Measurements from ENCODE around the gene PAPOLA.

Gene PAPOLA

DNA sequence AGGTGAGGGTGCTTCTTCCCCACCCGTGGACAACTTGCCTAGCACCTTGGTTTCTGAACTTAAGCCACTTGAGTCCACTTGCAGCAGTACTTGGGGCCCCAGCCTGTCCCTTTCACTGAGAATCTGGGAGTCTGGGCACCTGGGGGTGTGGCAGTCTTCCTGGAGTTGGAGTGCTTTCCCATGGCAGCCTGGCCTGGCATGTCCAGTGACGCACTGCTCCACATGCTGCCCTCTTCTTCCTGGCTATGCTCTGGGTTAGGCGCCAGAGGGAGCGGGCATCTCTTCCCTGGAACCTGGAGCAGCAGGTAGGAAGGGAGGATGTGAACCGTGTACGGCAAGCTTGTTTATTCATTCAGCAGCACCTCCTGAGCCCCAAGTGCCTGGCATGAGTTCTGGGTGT lies 76.4 kb downstream of the PAPOLA start:
- Histone ChIP-seq H3K36me3 (replicated peaks) (no peaks in the 10 kb centered on the region), H3K4me3 (ENCODE audit: low read depth, low read length) (no peak overlapping the region), H3K27me3 (replicated peaks) (no peaks in the 10 kb centered on the region), H3K27ac (no peak overlapping the region)
- no peak for DNase-seq
- TF ChIP-seq, protein P1, sequence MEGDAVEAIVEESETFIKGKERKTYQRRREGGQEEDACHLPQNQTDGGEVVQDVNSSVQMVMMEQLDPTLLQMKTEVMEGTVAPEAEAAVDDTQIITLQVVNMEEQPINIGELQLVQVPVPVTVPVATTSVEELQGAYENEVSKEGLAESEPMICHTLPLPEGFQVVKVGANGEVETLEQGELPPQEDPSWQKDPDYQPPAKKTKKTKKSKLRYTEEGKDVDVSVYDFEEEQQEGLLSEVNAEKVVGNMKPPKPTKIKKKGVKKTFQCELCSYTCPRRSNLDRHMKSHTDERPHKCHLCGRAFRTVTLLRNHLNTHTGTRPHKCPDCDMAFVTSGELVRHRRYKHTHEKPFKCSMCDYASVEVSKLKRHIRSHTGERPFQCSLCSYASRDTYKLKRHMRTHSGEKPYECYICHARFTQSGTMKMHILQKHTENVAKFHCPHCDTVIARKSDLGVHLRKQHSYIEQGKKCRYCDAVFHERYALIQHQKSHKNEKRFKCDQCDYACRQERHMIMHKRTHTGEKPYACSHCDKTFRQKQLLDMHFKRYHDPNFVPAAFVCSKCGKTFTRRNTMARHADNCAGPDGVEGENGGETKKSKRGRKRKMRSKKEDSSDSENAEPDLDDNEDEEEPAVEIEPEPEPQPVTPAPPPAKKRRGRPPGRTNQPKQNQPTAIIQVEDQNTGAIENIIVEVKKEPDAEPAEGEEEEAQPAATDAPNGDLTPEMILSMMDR (IDR thresholded peaks at IDR 0.05; ENCODE audit: low read depth, low read length, missing control alignments) = no peak
- in situ Hi-C loops (cut with HindIII; ENCODE audit: low pct_ligation_motif_present, low sequenced_read_pairs) = no loop called here

DNA sequence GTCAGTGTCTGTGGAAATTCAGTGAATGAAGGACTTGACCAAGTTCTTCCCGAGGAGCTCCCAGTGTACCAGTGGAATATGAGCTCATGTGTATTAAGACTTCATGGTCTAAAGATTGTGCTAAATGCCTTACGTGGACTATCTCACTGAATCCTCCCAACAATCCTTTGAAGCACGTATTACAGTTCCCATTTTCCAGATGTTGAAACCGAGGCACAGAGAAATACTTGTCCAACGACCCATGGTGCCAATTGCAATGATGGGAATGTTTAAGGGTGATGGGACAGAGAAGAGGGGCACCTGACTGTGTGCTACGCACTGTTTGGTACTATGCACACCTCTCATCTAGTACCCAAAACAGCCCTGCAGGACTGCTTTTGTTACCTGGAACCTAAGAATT lies 77.2 kb downstream of the PAPOLA start:
- Histone ChIP-seq H3K27me3 (replicated peaks) (no peaks in the 10 kb centered on the region), H3K27ac (no peak overlapping the region), H3K4me3 (ENCODE audit: low read depth, low read length) (no peak overlapping the region), H3K36me3 (replicated peaks) (no peaks in the 10 kb centered on the region)
- in situ Hi-C loops (cut with HindIII; ENCODE audit: low pct_ligation_motif_present, low sequenced_read_pairs) = no loop called here
- DNase-seq = no peak
- TF ChIP-seq, protein P1 (IDR thresholded peaks at IDR 0.05; ENCODE audit: low read depth, low read length, missing control alignments) = no peak

DNA sequence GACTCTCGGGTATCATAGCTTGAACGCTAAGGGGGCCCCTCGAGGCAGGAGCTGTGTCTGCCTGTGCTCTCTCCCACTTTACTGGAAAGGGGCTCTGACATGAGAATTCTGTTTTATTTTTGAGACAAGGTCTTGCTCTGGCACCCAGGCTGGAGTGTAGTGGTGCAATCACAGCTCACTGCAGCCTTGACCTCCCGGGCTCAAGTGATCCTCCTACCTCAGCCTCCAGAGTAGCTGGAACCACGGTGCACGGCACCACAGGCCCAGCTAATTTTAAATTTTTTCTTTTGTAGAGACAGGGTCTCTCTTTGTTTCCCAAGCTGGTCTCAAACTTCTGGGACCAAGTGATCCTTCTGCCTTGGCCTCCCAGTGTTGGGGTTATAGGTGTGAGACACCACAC lies 77.7 kb downstream of the PAPOLA start:
- Histone ChIP-seq H3K27me3 (replicated peaks) (no peaks in the 10 kb centered on the region), H3K36me3 (replicated peaks) (no peaks in the 10 kb centered on the region), H3K27ac (no peak overlapping the region), H3K4me3 (ENCODE audit: low read depth, low read length) (no peak overlapping the region)
- TF ChIP-seq, protein P1 (IDR thresholded peaks at IDR 0.05; ENCODE audit: low read depth, low read length, missing control alignments) = no peak
- no peak for DNase-seq
- in situ Hi-C loops (cut with HindIII; ENCODE audit: low pct_ligation_motif_present, low sequenced_read_pairs) = no loop called here

DNA sequence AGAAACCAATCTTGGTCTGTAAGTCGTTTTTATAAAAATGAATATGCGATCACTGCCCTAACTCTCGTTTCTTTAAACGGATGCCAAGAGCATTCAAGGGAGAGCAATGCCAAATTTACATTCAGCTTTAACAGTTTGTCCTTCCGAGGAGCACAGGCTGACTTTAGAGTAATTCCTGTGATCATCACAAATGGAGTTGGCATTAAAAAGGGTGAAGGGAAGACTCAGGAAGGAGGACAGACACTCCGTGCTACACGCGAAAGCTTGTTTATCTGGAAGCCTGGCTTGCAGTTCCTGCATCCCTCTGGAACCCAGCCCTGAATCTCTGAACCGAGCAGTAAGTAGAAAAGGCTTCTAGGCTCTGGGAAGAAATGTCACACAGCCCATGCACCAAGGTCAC lies 78.4 kb downstream of the PAPOLA start:
- DNase-seq = no peak
- Histone ChIP-seq H3K27me3 (replicated peaks) (peaks cover 3% of the 10 kb centered on the region), H3K4me3 (ENCODE audit: low read depth, low read length) (no peak overlapping the region), H3K27ac (no peak overlapping the region), H3K36me3 (replicated peaks) (no peaks in the 10 kb centered on the region)
- TF ChIP-seq, protein P1 (IDR thresholded peaks at IDR 0.05; ENCODE audit: low read depth, low read length, missing control alignments) = no peak
- in situ Hi-C loops (cut with HindIII; ENCODE audit: low pct_ligation_motif_present, low sequenced_read_pairs) = no loop called here

DNA sequence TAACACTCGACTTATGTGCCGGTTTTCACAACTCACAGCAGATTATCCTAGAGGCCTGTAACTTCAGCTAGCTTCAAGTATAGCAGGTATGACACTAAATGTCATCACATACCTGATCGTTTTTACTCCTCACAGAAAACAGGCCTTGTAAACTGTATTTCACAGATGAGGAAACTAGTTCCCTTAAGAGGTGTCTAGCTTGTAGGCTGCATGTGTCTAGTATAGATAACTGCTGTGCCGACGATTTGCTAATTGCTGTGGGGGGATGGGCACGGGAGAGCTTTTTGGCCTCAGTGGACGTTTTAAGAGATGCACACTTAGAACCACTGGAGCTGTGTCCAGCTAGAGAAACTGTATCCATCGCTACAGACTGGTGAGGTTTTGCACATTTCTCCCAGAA lies 78.8 kb downstream of the PAPOLA start:
- Histone ChIP-seq H3K36me3 (replicated peaks) (no peaks in the 10 kb centered on the region), H3K27me3 (replicated peaks) (peaks cover 3% of the 10 kb centered on the region), H3K27ac (no peak overlapping the region), H3K4me3 (ENCODE audit: low read depth, low read length) (no peak overlapping the region)
- TF ChIP-seq, protein P1 (IDR thresholded peaks at IDR 0.05; ENCODE audit: low read depth, low read length, missing control alignments) = no peak
- in situ Hi-C loops (cut with HindIII; ENCODE audit: low pct_ligation_motif_present, low sequenced_read_pairs) = no loop called here
- DNase-seq = no peak

DNA sequence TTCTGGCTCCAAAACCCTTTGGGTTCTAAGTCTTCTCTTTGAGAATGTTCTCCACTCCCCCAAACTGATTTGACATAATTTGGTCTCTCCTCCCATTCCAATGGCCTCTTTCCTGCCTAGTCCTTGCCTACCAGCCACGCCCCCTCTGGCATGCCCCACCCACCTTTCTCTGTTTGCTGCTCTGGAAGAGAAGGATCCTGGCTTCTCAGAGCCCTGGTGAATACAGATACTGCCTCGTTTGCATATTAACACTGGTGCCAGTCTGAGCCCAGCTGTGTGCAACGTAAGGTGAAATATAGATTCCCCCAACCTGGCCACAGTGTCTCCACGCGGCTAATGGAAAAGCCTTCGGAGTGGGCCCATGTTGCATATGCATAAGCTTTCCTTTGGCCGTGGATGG lies 79.7 kb downstream of the PAPOLA start:
- Histone ChIP-seq H3K36me3 (replicated peaks) (no peaks in the 10 kb centered on the region), H3K27ac (no peak overlapping the region), H3K4me3 (ENCODE audit: low read depth, low read length) (no peak overlapping the region), H3K27me3 (replicated peaks) (peaks cover 3% of the 10 kb centered on the region)
- DNase-seq = no peak
- TF ChIP-seq, protein P1 (IDR thresholded peaks at IDR 0.05; ENCODE audit: low read depth, low read length, missing control alignments) = no peak
- in situ Hi-C loops (cut with HindIII; ENCODE audit: low pct_ligation_motif_present, low sequenced_read_pairs) = no loop called here
